Erythroblast (primary cell): ENCODE measurements around the gene TBRG4.

Experiments used
- GATA1 ChIP-seq: IDR thresholded peaks from 2 replicates; pipeline ENCODE4 v1.6.1; 2011; ENCODE audit warnings: low read depth, mild to moderate bottlenecking, control low read depth, low read length, moderate library complexity
- POLR2A ChIP-seq: IDR thresholded peaks from 2 replicates; pipeline ENCODE4 v1.6.1; 2011; ENCODE audit warnings: mild to moderate bottlenecking, low read length

GRCh38 chr7:45126920-45127319 is 15.4 kb upstream of the TBRG4 start:
- TF ChIP-seq POLR2A = no peak
- TF ChIP-seq GATA1 = no peak
